GM18517 (cell line): Measurements from ENCODE around the gene AK5.
"Not testable (repeated sequence)": the region's sequence is repeated elsewhere in the genome, so short reads cannot be mapped to it uniquely, and the experiment has no call there.

Experiments
- ATAC-seq: cut with Tn5 transposase; IDR thresholded peaks from one replicate; pipeline ENCODE4 v1.9.1; 2021; ENCODE audit warnings: mild to moderate bottlenecking, moderate library complexity; ENCODE audit not compliant: unreplicated experiment

Gene AK5

DNA sequence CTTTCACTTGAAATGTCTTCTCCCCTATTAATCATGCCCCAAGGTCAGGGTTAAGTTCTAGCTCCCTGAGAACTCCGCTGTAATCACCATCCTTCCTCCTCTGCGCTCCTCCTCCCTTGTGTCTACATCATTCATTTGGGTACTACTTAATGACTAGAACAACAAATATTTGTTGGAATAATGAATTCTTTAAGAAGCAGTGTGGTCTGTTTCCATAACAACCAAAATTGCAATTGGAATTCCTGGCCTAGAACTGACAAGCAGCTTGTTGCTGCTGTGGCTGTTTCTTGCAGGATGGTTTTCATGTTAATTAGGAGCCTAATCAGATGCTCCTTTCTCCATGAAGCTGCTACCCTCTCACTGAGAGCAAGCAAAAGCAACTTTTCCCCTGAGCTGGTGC, 208.1 kb downstream of the AK5 start:
- ATAC-seq: no peak

- no peak for ATAC-seq
Observed at GRCh38 chr1:77494026-77494425, 212.2 kb downstream of the AK5 start.

DNA sequence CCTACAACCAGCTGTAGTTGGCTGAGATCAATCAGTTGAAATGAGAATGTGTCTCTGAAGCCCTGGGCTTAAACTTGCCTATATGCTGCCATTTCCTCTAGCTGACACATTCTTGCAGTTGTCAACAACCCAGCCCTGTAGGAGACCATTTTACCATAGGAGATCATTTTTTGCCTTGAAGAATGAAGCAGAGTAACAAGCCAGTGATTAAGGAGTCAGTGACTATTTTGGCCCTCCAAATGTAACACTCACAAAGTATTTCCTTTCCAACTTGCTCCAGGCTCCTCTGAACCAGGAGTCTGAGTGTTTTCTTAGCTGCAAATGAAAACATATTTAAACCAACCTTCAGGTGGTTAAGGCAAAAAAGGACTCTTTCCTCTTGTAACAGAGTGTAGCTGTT, 217.1 kb downstream of the AK5 start:
- ATAC-seq: no peak

DNA sequence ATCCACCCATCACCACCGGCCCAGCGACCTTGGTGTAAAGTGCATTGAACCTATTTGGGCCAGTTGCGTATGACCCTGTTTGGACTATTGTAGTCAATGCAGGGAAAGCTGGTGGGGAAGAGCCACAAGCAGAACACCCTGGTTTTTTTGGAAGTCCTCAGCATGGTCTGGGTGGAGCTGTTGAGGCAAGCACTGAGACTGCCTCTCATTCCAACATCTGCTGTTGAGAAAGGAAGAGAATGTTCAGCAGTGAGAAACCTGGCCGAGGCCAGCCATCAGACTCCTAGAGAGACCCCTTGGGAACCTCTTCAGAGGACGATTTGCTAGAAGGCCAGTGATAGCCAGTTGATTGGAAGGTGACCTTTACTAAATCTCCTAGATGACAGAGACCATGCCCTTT, 217.6 kb downstream of the AK5 start:
- ATAC-seq: no peak

- ATAC-seq: no peak
Observed at GRCh38 chr1:77504986-77505385, 223.2 kb downstream of the AK5 start.

- no peak for ATAC-seq
Observed at GRCh38 chr1:77506771-77507170, 225.0 kb downstream of the AK5 start.

DNA sequence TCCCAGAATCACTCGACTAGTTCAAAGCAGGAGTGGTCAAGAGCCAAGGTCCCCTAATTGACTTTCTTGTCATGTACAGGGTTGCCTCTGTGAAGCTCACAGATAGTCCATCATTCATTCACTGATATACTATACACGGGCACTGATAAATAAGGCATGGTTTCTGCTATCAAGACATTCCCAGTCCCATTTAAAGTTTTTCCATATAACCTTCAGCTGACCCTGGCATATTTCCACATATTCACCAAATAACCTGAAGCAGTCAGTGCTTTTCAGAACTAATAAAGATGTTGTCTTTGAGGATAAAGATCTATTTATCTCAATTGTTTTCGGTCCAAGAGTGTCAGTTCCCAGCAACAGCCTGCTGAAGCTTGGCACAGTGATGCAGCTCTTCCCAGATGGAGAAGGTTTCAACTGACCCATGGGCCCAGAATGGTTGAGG, 227.3 kb downstream of the AK5 start:
- ATAC-seq: no peak

- ATAC-seq: no peak
Observed at GRCh38 chr1:77509898-77510297, 228.1 kb downstream of the AK5 start.

DNA sequence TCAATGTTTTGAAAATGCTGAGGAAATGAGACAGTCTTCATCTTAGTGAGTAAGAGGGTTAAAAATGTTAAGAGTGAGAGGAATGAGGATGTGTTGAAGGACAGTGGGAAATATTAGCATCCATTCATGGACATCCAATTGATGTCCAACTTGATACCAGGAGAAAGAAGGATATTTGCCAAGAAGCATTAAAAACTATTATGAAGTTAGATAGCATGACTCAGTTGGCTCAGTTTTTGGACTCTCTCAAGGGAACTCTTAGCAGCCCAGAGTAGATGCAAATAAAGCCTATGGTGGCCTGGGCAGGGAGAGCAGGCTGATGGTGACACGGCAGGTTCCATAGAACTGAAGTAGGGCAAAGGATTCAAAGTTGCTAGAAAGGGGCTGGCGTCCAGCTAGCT, 229.6 kb downstream of the AK5 start:
- ATAC-seq: no peak

DNA sequence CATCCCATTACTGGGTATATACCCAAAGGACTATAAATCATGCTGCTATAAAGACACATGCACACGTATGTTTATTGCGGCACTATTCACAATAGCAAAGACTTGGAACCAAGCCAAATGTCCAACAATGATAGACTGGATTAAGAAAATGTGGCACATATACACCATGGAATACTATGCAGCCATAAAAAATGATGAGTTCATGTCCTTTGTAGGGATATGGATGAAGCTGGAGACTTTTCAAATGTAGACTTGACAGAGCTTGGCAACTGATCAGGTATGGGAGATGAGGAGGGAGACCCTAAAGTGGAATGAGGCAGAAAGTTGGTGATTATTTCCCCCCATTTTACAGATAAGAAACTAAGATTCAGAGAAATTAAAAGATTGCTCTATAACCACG, 230.8 kb downstream of the AK5 start:
- not testable (repeated sequence) for ATAC-seq

- ATAC-seq: no peak
Observed at GRCh38 chr1:77513839-77514763, 232.3 kb downstream of the AK5 start.

DNA sequence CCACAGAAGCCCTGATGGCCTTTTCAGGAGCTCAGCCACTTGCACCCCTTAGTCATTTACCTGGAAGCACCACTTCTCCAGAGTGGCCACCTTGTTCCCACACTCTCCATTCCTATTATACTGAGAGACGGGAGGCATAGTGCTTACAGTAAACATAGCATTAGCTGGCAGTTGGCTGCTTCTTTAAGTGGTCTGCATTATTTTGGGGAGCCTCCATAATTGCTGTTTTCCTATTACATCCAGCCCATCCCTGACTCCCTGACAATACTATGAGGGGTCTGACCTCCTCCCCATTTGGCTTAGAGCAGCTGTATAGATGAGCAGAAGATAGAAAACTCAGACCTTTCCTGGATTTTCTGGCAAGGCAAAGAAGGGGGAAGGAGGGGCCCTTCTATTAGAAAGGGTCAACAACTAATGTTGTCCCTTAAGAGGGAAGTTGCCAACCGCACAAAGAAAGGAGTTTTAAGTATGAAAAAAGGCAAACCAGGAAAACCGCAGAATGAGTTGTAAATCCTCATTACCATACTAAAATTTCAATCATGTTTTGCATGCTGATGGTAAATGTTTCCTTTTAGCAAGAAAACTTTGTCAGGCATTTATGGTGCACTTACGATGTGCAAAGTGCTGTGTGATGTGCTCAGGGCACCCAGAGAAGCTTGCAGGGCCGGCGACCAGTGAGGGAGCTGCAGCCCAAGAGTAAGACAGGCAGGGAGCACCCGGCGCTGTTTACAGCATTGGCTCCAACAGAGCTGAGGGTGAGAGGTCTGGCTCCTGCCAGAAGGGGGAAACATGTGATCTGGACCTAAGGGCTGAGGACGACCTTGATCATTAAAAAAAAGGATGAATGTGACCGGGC, 233.3 kb downstream of the AK5 start:
- ATAC-seq: no peak

DNA sequence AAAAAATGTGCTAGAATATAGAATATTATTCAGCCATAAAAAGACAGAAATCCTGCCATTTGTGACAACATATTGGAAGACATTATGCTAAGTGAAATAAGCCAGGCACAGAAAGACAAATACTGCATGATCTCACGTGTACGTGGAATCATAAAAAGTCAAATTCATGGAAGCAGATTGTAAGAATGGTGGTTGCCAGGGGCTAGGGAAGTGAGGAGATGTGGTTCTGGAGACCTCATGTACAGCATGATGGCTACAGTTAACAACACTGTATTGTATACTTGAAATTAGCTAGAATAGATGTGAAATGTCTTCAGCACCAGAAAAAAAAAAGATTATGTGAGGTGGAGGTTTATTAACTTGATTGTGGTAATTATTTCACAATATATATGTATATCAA, 234.3 kb downstream of the AK5 start:
- ATAC-seq: no peak

DNA sequence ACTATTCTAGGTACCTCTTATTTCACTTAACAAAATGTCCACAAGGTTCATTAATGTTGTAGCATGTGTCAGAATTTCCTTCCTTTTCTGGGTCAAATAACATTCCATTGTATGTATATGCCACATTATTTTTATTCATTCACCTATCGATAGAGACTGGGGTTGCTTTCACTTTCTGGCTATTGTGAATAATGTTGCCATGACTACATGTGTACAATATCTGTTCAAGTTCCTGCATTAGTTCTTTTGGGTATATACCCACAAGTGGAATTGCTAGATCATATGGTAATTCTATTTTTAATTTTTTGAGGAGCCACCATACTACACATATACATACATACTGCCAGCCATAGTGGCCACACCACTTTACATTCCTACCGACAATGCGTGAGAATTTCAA, 242.2 kb downstream of the AK5 start:
- ATAC-seq: no peak

GRCh38 chr1:77531149-77531548, 249.3 kb downstream of the AK5 start:
- not testable (repeated sequence) for ATAC-seq

DNA sequence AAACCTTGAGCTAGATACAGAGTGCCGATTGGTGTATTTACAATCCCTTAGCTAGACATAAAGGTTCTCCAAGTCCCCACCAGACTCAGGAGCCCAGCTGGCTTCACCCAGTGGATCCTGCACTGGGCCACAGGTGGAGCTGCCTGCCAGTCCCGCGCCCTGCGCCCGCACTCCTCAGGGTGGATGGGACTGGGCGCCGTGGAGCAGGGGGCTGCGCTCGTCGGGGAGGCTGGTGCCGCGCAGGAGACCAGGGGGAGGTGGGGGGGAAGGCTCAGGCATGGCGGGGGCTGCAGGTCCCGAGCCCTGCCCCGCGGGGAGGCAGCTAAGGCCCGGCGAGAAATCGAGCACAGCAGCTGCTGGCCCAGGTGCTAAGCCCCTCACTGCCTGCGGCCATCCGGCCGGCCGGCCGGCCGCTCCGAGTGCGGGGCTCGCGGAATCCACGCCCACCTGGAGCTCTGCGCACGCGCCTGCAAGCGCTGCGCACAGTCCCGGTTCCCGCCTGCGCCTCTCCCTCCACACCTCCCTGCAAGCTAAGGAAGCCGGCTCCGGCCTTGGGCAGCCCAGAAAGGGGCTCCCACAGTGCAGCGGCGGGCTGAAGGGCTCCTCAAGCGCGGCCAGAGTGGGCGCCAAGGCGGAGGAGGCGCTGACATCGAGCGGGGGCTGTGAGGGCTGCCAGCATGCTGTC, 249.9 kb downstream of the AK5 start:
- not testable (repeated sequence) for ATAC-seq

DNA sequence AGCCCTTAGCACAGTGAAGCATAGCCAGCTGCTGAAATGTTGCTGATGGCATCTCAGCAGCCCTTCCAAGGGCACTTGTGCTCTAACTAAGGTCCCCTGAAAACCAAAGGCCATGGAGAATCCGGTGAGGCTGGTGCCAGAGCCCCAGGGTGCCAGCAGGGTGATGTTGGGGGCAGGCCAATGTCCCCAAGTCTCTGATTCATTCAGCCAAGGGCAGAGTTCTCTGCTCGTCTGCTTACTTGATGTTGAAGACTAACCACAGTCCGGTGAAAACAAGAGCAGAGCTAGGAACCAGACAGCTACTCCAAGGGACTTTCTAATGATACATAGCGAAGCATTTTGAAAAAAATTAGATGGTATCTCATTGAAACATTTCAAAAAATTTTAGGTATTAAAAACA, 250.8 kb downstream of the AK5 start:
- no peak for ATAC-seq

DNA sequence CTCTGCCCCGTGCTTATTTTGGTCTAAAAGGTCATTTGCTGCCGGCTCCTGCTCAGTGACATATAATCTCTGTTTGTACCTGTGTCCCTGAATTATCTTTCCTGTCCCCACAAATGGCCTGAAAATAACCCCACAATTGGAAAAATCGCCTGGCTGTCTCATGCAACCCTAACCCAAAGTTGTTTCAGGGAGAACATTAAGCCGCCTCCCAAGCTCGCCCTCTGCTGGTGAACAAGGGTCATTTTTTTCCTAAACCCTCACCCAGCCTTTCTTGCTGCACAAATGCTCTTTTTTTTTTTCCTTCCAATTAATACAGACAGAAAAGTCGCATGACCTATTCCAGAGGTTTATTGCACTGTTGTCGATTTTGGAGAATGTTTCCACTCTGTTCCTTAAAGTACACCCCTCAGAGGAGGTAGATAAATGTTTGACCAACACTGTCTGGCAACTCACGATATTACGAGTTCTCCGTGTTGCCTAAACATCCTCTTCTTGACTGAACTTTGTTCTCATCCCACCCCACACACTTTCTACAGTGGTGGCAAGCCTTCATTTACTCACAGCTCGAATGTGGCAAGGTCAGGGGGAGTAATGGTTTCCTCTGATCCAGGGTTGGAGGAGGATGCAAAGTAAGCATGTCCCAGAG, 252.0 kb downstream of the AK5 start:
- ATAC-seq: no peak

- ATAC-seq: no peak
Observed at GRCh38 chr1:77534456-77534855, 252.6 kb downstream of the AK5 start.

- no peak for ATAC-seq
Observed at GRCh38 chr1:77536813-77537212, 255.0 kb downstream of the AK5 start.
